HG02852 (cell line): ENCODE results near the gene OR2A12.
"Not testable (repeated sequence)": the region's sequence is repeated elsewhere in the genome, so short reads cannot be mapped to it uniquely, and the experiment has no call there.

ENCODE experiments used
- ATAC-seq: cut with Tn5 transposase; IDR thresholded peaks from one replicate; pipeline ENCODE4 v1.9.1; 2021; ENCODE audit warnings: mild to moderate bottlenecking, moderate library complexity; ENCODE audit not compliant: unreplicated experiment

The OR2A12 gene

GRCh38 chr7:144085978-144086377 lies at the start of gene OR2A12:
Gene OR2A12, plus strand, starts transcription at chr7:144086278. Its CDS starts 8,830 bp downstream, at chr7:144095108.
- ATAC-seq: no peak

GRCh38 chr7:144036302-144036885 lies 49.7 kb upstream of the OR2A12 start:
- ATAC-seq: no peak

GRCh38 chr7:144037414-144038035 lies 48.6 kb upstream of the OR2A12 start:
- no peak for ATAC-seq

- no peak for ATAC-seq
These were observed 47.2 kb upstream of the OR2A12 start for GRCh38 chr7:144038887-144039286.

GRCh38 chr7:144048648-144049047 lies 37.4 kb upstream of the OR2A12 start, which contains the start of gene OR2A5:
Gene OR2A5, plus strand, starts transcription at chr7:144048948. Its CDS starts 1,454 bp downstream, at chr7:144050402.
- no peak for ATAC-seq

GRCh38 chr7:144049491-144049890 lies 36.6 kb upstream of the OR2A12 start:
- ATAC-seq: no peak

GRCh38 chr7:144050093-144050492 lies 36.0 kb upstream of the OR2A12 start:
- ATAC-seq: no peak

- ATAC-seq: not testable (repeated sequence)
These were observed 35.2 kb upstream of the OR2A12 start for GRCh38 chr7:144050884-144051283.

- ATAC-seq: no peak
These were observed 28.1 kb upstream of the OR2A12 start for GRCh38 chr7:144057954-144058353.

GRCh38 chr7:144063710-144064109 lies 22.4 kb upstream of the OR2A12 start:
- no peak for ATAC-seq

- ATAC-seq: no peak
These were observed 16.6 kb upstream of the OR2A12 start, which contains the start of gene OR2A25 for GRCh38 chr7:144069511-144069910. Gene OR2A25, plus strand, starts transcription at chr7:144069811. Its CDS starts 4,409 bp downstream, at chr7:144074220.

GRCh38 chr7:144069953-144070352 lies 16.1 kb upstream of the OR2A12 start:
- no peak for ATAC-seq

GRCh38 chr7:144074374-144074773 lies 11.7 kb upstream of the OR2A12 start:
- no peak for ATAC-seq

GRCh38 chr7:144086730-144087129 lies 652 bp downstream of the OR2A12 start:
- no peak for ATAC-seq

- no peak for ATAC-seq
These were observed 1.2 kb downstream of the OR2A12 start for GRCh38 chr7:144087230-144087629.

GRCh38 chr7:144090667-144091066 lies 4.6 kb downstream of the OR2A12 start:
- ATAC-seq: no peak

- no peak for ATAC-seq
These were observed 12.7 kb downstream of the OR2A12 start for GRCh38 chr7:144098776-144099175.

- no peak for ATAC-seq
These were observed 14.5 kb downstream of the OR2A12 start for GRCh38 chr7:144100607-144101006.

GRCh38 chr7:144102041-144102440 lies 16.0 kb downstream of the OR2A12 start:
- no peak for ATAC-seq

GRCh38 chr7:144105211-144105610 lies 19.1 kb downstream of the OR2A12 start:
- ATAC-seq: no peak

GRCh38 chr7:144109283-144109682 lies 23.2 kb downstream of the OR2A12 start, which contains the start of gene OR2A2:
Gene OR2A2, plus strand, starts transcription at chr7:144109583. Its CDS starts 0 bp downstream, at chr7:144109583.
- ATAC-seq: no peak

- ATAC-seq: no peak
These were observed 24.2 kb downstream of the OR2A12 start for GRCh38 chr7:144110272-144110671.
